K562 (cell line): ENCODE results near the gene TAF1B. TPM values are rescaled to one million over a fixed set of nuclear protein-coding genes. Genes with fewer than 3 reads are reported as not detected.

ENCODE experiments used
- DEAF1 ChIP-seq: fragments of 450-650 bp; formaldehyde crosslinking; IDR thresholded peaks from 2 replicates; pipeline ENCODE4 v1.4.0; 2020; ENCODE audit warnings: mild to moderate bottlenecking, moderate library complexity
- HMG20A ChIP-seq: fragments of 450-650 bp; formaldehyde crosslinking; conservative IDR thresholded peaks from 2 replicates; pipeline ENCODE4 v1.4.0; 2020; ENCODE audit warnings: mild to moderate bottlenecking, mixed read lengths
- HOXB6 ChIP-seq: fragments of 250-450 bp; sonication (Bioruptor Pico); IDR thresholded peaks from 2 replicates; pipeline ENCODE4 v1.5.1; 2022; ENCODE audit warnings: mild to moderate bottlenecking, borderline replicate concordance
- JUND ChIP-seq, 2 experiments: IDR thresholded peaks; 2 replicates in 1 of 2; 3 replicates in 1 of 2; pipeline ENCODE4 v1.6.1; 2011; ENCODE audit warnings: borderline replicate concordance in 2 of 2, low read depth in 2 of 2, low read length in 2 of 2, improper control_type of control experiment in 1 of 2, missing biosample characterization in 1 of 2, missing genetic modification characterization in 1 of 2, missing genetic modification reagents in 1 of 2
- SAFB ChIP-seq: fragments of 200-400 bp; formaldehyde crosslinking; IDR thresholded peaks from 2 replicates; pipeline ENCODE4 v1.6.1; 2017; ENCODE audit warnings: low read depth, low read length, borderline replicate concordance
- SUPT5H ChIP-seq: fragments of 450-650 bp; IDR thresholded peaks from 2 replicates; pipeline ENCODE4 v1.6.1; 2016
- TBP ChIP-seq: optimal IDR thresholded peaks from 2 replicates; pipeline ENCODE3; 2011; ENCODE audit warnings: low read depth, low read length, improper control_type of control experiment
- ZC3H11A ChIP-seq: IDR thresholded peaks from 2 replicates; pipeline ENCODE4 v1.6.1; 2012; ENCODE audit warnings: low read depth, low read length, improper control_type of control experiment
- ZKSCAN1 ChIP-seq: fragments of 150-350 bp; IDR thresholded peaks from 2 replicates; pipeline ENCODE4 v1.6.1; 2016; ENCODE audit warnings: low read depth, low read length
- ZNF280A ChIP-seq: fragments of 450-650 bp; IDR thresholded peaks from 2 replicates; pipeline ENCODE4 v1.6.1; 2018; ENCODE audit warnings: mild to moderate bottlenecking, low read depth; ENCODE audit not compliant: partially characterized antibody
- polyA plus RNA-seq, 8 experiments: library from polyadenylated mRNA; depleted of rRNA in 4 of 8; stranded (reverse) in 5 of 8; unstranded in 3 of 8; fragments of >200 nt; fragmentation: Nextera tagmentation in 2 of 8; fragmentation: Illumina TruSeq in 1 of 8; extraction: Ambion mirVana in 2 of 8; extraction: Trizol in 1 of 8; gene quantifications; 2 replicates each; pipeline versions ENCODE4 v1.2.1 to v1.2.3, GENCODE V29; 2011 to 2014; ENCODE audit warnings: inconsistent platforms in 1 of 8, missing spikeins in 1 of 8
- total RNA-seq, 7 experiments: library from RNA; depleted of rRNA in 6 of 7; stranded (reverse); fragments of >200 nt in 6 of 7; fragmentation: Illumina TruSeq in 2 of 7; extraction: Trizol in 2 of 7; gene quantifications; 2 replicates each; pipeline versions ENCODE4 v1.2.1 to v1.2.3, GENCODE V29; 2011 to 2021; ENCODE audit warnings: low replicate concordance in 1 of 7
- TF ChIP-seq, protein P1 (sequence below): fragments of 250-450 bp; sonication (Bioruptor Pico); IDR thresholded peaks from 2 replicates; pipeline ENCODE4 v1.4.0; 2020; ENCODE audit warnings: mild to moderate bottlenecking, moderate library complexity, borderline replicate concordance
- TF ChIP-seq, protein P2 (sequence below): sonication (generic); formaldehyde crosslinking; IDR thresholded peaks from 2 replicates; pipeline ENCODE4 v1.8.0; 2022; ENCODE audit warnings: mild to moderate bottlenecking, missing genetic modification reagents
- TF ChIP-seq, protein P3 (sequence below): fragments of 250-450 bp; sonication (Bioruptor Pico); IDR thresholded peaks from 2 replicates; pipeline ENCODE4 v1.5.0; 2021; ENCODE audit warnings: mild to moderate bottlenecking, borderline replicate concordance

TAF1B gene
- total and polyA plus RNA-seq, 9 of the 15 experiments (the other 6 are each of a cell fraction or from before 2014, with no cell fraction given), result 8.8 to 25.1 (median 17.3) TPM

GRCh38 chr2:9799729-9800632 is 43.3 kb upstream of the TAF1B start (continued):
- TF ChIP-seq SUPT5H (no peak), HOXB6 (CRISPR knock-in tag) (no peak), ZKSCAN1 (peak; percentile 92), ZC3H11A (no peak), TBP (no peak), JUND (IDR thresholded peaks at IDR 0.05; ENCODE audit: borderline replicate concordance, low read depth, low read length) (peak; percentile 71; the same call in 1 of the 2 replicates), JUND (tag; IDR thresholded peaks at IDR 0.05; ENCODE audit: borderline replicate concordance, low read depth, low read length) (no peak; the same call in 2 of the 3 replicates), HMG20A (no peak), SAFB (no peak), DEAF1 (CRISPR knock-in tag) (peak; percentile 87), ZNF280A (no peak)
- TF ChIP-seq, protein P1, sequence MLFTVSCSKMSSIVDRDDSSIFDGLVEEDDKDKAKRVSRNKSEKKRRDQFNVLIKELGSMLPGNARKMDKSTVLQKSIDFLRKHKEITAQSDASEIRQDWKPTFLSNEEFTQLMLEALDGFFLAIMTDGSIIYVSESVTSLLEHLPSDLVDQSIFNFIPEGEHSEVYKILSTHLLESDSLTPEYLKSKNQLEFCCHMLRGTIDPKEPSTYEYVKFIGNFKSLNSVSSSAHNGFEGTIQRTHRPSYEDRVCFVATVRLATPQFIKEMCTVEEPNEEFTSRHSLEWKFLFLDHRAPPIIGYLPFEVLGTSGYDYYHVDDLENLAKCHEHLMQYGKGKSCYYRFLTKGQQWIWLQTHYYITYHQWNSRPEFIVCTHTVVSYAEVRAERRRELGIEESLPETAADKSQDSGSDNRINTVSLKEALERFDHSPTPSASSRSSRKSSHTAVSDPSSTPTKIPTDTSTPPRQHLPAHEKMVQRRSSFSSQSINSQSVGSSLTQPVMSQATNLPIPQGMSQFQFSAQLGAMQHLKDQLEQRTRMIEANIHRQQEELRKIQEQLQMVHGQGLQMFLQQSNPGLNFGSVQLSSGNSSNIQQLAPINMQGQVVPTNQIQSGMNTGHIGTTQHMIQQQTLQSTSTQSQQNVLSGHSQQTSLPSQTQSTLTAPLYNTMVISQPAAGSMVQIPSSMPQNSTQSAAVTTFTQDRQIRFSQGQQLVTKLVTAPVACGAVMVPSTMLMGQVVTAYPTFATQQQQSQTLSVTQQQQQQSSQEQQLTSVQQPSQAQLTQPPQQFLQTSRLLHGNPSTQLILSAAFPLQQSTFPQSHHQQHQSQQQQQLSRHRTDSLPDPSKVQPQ (CRISPR knock-in tag), result no peak
- TF ChIP-seq, protein P2, sequence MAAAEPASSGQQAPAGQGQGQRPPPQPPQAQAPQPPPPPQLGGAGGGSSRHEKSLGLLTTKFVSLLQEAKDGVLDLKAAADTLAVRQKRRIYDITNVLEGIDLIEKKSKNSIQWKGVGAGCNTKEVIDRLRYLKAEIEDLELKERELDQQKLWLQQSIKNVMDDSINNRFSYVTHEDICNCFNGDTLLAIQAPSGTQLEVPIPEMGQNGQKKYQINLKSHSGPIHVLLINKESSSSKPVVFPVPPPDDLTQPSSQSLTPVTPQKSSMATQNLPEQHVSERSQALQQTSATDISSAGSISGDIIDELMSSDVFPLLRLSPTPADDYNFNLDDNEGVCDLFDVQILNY (CRISPR knock-in tag), result no peak
- TF ChIP-seq, protein P3, sequence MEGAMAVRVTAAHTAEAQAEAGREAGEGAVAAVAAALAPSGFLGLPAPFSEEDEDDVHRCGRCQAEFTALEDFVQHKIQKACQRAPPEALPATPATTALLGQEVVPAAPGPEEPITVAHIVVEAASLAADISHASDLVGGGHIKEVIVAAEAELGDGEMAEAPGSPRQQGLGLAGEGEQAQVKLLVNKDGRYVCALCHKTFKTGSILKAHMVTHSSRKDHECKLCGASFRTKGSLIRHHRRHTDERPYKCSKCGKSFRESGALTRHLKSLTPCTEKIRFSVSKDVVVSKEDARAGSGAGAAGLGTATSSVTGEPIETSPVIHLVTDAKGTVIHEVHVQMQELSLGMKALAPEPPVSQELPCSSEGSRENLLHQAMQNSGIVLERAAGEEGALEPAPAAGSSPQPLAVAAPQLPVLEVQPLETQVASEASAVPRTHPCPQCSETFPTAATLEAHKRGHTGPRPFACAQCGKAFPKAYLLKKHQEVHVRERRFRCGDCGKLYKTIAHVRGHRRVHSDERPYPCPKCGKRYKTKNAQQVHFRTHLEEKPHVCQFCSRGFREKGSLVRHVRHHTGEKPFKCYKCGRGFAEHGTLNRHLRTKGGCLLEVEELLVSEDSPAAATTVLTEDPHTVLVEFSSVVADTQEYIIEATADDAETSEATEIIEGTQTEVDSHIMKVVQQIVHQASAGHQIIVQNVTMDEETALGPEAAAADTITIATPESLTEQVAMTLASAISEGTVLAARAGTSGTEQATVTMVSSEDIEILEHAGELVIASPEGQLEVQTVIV (CRISPR knock-in tag), result no peak
